Choroid plexus epithelial cell (primary cell): Measurements from ENCODE around the gene GLYATL1B.
A peak's percentile ranks its signal among the peaks of the same experiment; 100 is the strongest.
"Not testable (repeated sequence)": the region's sequence is repeated elsewhere in the genome, so short reads cannot be mapped to it uniquely, and the experiment has no call there.

Source experiments
- DNase-seq: peaks from one replicate; pipeline ENCODE4 v3.0.0-alpha.2; 2010; ENCODE audit warnings: low read depth
- H3K4me3 ChIP-seq: 2 replicates; pipeline ENCODE4 v1.5.1; 2011; ENCODE audit warnings: low read depth, mild to moderate bottlenecking, control low read depth, low read length, moderate library complexity
- TF ChIP-seq, protein P1 (sequence below): conservative IDR thresholded peaks from 2 replicates; pipeline ENCODE4 v1.5.1; 2011; ENCODE audit warnings: low read depth, mild to moderate bottlenecking, control low read depth, inconsistent platforms, low read length, moderate library complexity

Gene GLYATL1B

GRCh38 chr11:59097113-59097708 lies 11.1 kb downstream of the GLYATL1B start:
- peak; percentile 81 for DNase-seq
- H3K4me3 ChIP-seq = no peak overlapping the region
- TF ChIP-seq, protein P1, sequence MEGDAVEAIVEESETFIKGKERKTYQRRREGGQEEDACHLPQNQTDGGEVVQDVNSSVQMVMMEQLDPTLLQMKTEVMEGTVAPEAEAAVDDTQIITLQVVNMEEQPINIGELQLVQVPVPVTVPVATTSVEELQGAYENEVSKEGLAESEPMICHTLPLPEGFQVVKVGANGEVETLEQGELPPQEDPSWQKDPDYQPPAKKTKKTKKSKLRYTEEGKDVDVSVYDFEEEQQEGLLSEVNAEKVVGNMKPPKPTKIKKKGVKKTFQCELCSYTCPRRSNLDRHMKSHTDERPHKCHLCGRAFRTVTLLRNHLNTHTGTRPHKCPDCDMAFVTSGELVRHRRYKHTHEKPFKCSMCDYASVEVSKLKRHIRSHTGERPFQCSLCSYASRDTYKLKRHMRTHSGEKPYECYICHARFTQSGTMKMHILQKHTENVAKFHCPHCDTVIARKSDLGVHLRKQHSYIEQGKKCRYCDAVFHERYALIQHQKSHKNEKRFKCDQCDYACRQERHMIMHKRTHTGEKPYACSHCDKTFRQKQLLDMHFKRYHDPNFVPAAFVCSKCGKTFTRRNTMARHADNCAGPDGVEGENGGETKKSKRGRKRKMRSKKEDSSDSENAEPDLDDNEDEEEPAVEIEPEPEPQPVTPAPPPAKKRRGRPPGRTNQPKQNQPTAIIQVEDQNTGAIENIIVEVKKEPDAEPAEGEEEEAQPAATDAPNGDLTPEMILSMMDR = peak; percentile 82

- DNase-seq, H3K4me3 ChIP-seq: not testable (repeated sequence)
These were observed 11.8 kb downstream of the GLYATL1B start for GRCh38 chr11:59097938-59098337.

DNA sequence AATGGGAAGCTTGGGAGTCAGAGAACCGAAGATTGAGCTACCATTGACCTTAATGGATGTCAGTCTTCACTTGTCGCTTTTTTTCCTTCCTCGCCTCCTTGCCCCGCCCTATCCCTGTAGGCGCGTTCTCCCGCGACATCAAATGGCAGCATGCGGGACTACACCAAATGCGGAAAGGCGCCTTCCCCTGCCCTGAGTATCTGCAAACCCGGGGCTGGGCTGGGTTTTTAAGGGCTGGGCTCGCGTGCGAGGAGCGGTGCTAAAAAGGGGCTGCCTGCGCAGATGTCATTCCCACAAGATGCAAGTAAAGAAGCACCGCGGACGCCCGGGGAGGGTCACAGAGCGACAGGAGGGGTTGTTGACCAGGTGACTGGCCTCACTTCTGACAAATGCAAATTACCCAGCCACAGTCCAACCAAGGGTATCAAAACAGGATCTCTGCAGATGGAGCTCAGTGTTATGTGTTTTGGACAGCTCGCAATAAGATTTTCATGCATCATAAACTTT lies 16.2 kb downstream of the GLYATL1B start:
- peak; percentile 51 for DNase-seq
- TF ChIP-seq, protein P1 = peak; percentile 49
- peak overlapping the region; percentile 19 for H3K4me3 ChIP-seq

- peak within 1 kb of the TSS; percentile 63 for H3K4me3 ChIP-seq
- DNase-seq = peak; percentile 95
- TF ChIP-seq, protein P1 = peak; percentile 40
These were observed 20.5 kb downstream of the GLYATL1B start, which contains the start of gene FAM111B for GRCh38 chr11:59106363-59107336. Gene FAM111B, plus strand, starts transcription at chr11:59107237. Its CDS starts 2,389 bp downstream, at chr11:59109626.

DNA sequence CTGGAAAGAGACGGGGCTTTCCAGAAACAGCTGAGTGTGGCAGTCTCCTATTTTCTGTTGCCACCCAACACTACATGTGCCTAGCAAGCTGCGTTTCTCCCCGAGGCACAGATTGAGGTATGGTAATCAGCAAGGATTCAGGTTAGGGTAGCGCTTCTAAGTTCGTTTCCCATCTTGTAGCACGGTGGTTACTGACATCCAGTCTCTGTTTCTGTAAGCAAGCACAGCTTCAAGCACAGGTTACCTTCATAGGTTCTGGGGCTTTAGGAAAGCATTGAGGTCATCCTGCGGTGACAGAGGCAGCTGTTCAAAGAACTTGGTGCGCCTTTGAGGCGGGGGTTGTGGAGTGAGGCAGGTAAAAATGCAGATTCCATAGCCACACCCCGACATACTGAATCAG lies 21.6 kb downstream of the GLYATL1B start:
- not testable (repeated sequence) for DNase-seq

DNA sequence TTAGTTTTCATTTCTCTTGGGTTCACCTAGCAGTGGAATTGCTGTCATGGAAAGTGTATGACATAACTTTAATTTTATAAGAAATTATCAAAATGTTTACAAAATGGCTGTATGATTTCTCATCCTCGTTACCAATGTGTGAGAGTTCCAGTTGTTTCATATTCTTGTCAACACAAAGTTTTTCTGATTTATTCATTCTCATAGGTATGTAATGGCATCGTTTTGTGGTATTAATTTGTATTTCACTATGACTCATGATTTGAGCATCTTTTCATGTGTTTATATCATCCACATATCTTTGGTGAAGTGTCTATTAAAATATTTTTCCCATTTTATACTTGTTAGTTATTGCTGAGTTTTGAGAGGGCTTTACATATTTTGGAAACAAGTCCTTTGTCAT lies 26.4 kb downstream of the GLYATL1B start:
- TF ChIP-seq, protein P1 = no peak
- peak; percentile 15 for DNase-seq
- H3K4me3 ChIP-seq = no peak overlapping the region

More for the DNA sequence above, 21.6 kb downstream of the GLYATL1B start:
- peak overlapping the region; percentile 63 for H3K4me3 ChIP-seq

- no peak overlapping the region for H3K4me3 ChIP-seq
- TF ChIP-seq, protein P1 = no peak
- no peak for DNase-seq
These were observed 28.2 kb downstream of the GLYATL1B start for GRCh38 chr11:59114344-59114743.
